Amygdala (tissue), 56 donors: ENCODE results near the gene PCF11.
A peak's percentile ranks its signal among the peaks of the same experiment; 100 is the strongest.

Experiments used
- DNase-seq, 56 donors: peaks; one replicate each; lab custom pipeline; 2025; lab: John Stamatoyannopoulos, UW

Gene PCF11

DNA sequence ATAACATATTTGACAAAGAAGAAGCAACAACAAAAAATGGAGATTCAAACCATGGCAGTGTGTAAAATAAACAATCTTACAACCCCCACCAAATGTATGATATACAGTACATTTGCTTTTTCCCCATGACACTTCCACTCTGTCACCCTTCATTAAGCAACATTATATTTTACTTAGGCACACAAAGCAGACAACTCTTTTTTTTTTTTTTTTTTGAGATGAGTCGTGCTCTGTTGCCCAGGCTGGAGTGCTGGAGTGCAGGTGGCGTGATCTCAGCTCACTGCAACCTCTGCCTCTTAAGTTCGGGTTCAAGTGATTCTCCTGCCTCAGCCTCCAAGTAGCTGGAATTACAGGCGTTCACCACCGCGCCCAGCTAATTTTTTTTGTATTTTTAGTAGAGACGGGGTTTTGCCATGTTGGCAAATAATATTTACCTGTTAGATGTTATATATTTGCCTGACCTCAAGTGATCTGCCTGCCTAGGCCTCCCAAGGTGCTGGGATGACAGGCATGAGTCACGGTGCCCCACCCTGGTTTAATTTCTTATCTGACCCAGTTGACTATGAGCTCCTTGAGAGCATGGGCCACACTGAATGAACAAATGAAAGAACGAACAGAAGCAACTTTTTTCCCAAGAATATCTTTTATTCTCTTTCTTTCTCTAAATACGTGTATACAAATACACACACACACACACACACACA is 5.5 kb upstream of the PCF11 start:
- no peak for DNase-seq

DNA sequence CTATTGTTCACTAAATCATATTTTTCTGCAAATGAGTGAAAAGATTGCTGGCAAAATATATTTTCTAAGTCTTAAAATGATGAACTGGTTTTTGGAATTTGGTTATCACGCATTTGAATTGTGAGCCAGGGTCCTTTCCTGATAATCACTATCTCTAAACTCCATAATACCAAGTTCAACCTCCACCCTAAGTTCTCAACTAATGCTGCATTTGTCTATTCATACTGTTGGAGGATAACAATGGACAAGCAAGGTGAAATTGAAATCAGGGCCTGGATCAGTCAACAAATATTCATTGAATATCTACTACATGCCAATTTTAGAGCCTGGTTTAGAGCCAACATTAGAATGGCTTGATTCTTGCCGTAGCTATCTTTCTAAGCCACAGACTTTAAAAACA is 4.7 kb upstream of the PCF11 start:
- DNase-seq, result no peak

DNA sequence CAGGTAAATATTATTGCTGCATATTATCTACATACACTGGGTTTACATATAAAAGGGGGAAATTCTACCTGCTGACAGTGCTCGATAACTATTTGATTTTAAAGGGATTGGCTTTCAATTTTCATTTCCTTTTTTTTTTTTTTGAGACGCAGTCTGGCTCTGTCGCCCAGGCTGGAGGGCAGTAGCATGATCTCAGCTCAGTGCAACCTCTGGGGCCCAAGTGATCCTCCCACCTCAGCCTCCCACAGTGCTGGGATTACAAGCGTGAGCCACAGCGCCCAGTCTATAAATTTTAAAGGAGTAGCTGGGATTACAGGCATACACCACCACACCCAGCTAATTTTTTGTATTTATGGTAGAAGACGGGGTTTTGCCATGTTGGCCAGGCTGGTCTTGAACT is 3.2 kb upstream of the PCF11 start:
- no peak for DNase-seq

DNA sequence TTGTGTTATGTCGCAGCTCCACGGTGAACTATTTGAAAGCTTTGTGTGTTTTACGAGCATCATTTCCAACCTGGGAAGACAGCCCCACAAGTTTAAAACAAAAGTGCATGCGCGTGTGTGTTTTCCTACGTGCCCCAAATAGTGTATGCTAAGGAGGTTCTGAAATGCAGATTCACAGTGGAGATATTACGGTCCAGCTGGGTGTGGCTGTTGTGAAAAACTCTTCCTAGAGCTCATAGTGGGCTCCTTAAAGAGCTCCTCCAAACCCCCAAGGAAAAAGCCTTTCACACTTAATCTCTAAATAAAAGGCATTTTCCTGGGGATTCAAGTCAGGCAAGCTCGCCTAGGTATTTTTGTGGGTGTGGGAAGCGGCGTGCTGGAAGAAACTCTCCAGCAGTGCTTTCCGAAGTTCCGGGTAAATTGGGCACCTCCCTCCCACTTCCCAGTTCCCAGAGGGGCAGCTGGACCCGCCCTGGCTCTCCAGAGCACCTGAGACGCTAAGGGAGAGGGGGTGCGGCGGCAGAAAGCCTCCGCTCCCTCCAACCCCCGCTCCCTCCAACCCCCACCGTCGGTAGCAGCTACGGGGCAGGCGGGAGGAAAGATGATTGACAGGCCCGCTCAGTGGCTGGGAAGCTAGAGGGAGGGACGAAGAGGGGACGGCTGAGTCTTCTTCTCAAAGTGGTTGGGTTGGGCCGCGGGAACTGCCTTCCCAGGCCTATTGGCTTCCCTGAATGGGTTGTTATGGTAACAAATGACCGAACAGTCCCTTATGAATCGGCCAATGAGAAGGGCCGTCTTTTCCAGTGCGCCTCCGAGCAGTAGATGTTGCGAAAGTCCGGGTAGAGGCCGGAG is 561 bp upstream of the PCF11 start:
- peak; percentile 69 to 100 (median 99) for DNase-seq

DNA sequence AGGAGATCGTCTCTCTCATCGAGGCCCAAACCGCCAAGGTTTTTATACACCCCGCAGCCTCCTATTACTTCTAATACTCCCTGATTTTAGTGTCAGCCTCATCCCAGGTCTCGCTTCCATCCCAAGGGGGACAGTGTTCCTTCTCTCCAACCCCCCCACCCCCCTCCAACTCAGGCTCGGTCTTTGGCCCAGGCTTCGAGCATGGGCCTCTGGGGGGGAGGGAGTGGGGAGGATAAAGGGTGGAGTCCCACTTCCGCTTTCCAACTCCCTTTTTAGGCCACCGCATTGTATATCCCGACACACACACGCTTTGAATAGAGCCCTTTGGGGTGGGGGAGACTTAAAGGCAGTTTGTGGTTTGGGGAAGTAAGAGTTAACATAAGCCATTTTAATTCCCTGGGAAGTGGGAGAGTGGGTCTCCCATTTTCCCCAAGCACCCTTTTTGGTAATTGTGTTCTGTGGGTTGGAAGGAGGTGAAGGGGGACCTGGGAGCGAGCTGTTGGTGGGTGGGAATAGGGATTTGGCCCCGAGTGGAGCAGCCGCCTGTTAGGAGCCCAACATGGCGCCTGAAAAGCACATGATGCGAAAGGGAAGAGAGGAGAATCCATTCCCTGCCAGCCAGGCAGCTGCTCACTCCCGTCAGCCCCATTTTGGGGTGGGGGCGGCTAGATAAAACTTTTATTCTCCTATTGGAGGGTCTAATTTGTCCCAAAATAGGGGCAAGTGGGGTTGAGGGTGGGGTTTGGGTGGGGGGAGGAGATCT is 844 bp downstream of the PCF11 start:
- peak in 55 of 56 donors; percentile 4 to 85 (median 50) for DNase-seq

DNA sequence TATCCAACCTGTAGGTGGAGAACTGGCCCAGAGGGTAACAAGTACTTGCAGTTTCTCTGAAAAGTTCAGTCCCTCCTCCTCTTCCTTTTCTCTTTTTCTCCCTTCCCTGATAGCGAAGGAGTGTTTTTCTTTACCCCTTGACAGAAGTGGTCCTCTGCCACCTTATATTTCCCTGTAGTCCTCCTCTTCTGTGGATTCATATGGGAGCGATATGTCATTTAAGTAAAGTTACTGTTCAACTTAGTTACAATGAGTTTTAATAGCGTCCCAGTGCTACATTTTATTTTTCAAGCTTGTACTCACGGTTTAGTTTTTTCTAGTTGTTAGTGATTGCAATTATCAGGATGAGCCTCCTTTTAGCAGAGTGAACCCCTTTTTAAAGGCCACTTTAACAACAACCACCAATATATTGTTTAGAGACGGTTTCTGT is 1.4 kb downstream of the PCF11 start:
- DNase-seq, result no peak

DNA sequence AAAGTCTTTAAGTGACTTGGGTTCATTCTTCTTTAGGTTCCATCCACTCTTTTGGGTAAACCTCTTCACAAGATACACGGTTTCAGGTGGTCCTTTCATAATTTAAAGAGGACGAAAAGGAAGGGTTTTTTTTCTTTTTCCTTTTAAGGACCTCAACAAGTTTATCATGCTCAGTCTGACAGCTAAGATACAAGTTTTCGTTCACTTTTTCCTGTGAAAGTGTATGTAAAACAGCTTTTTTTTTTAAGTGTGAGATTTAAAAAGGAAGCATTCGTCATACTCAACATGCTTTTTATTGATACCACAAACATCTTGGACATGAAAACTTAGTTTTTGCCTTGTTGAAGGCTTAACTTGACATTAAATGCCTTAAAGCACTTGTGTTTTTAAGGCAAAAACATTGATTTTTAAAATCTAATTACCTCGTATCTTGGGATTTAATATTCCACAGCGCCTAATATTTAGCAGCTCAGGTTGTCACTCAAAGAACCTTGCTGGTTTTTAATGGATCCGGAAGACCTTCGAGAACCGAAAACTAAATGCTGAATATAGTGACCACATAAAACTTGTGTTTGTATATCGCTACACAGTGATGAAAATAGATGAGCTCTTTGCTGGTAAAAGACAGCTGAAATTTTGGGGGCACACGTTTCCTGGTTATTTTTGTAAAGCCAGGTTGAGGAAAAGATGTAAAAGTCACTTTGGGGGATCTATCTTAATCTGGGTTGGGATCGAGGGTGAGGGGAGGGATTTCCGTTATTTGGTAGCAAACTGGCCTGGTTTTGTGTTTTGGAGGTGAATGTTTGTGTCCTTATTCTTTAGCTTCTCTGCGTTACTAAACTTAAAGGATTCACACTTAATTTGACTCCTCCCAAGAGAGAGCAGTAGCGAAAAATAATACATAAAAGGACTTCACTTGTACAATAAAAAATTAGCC is 2.3 kb downstream of the PCF11 start:
- DNase-seq, result no peak

DNA sequence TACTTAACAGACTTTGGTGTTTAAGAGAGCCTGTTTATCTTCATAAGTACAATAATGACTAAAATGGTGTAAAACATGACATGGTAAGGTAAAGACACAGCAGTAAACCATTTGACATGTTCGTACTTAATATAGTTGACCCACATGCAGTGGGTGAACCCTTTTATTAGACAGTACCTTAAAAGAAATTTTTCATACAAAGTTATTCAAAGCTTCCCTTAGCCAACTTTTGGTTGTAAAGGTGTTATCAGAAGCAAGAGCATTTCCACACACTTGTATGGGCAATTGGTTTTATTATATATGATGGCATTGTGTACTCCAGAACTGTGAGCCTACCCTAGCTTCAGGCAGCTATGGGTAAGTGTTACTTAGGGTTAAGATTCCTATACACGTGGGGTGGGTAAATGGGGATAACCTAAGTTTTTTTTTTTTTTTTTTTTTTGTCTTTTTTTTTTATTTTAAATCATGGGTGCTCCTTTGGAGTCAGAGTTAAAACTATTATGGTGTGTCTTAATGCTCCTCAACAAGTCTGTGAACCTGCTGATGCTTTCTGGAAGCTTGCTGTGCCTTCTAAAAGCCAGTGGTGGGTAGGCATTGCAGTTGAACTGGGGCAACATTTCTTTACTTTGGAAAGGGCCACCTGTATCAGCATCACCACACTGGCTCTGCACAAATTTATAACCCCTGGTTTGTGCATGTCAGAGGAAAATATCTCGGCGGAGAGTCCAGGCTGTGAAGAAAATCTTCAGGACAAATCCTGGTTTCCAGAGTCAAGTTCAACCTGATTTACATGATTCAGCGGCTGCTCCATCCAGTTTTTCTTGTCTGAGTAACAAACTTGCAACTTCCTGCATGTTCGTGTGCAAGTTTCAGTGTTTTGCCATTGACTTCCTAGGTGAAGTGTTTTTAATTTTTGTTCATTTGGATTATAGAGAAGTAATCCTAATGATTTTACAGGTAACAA is 3.3 kb downstream of the PCF11 start:
- no peak for DNase-seq

DNA sequence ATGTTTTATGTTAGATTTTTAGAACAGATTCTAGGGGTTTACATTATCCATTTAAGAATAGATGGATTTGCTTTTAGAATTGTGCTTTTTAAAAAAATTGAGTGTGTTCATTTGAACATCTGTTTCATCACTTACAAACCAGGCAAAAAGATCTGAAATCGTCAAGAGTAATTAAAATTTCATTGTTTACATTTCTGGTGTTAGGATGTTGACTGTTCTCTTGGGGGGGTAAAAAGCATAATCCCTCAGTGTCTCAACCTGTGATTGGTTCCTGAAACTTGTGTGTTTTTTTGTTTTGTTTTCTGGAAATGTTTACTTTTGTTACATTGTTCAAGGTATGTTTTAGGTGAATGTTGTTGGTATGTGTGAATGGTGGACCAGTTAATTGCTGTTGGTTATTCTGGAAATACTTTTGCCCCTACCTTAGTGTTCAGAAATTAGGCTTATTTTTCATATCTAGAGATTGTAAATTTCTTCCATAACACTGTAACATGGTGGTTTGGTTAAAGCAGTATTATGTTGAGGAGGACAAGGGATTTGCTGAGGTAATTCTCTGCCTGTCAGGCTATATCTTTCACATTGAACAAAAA is 4.8 kb downstream of the PCF11 start:
- no peak for DNase-seq

DNA sequence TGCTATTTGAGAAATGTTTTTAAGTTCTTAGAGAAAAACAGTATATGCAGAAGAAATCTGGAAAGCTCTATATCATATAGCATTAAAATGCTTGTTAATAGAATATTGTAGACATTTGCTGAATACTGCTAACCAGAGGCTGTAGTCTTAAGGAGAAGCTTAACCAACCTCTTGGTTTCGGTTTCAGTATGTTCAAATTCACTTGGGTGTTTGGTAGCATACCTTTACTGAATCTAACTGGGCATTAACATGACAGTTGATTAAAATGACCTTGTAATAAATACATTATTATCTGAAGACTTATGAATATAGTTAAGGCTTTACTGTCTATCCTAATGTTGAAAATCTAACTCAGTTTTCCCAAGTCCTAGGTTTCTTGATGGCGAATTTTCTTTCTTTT is 5.4 kb downstream of the PCF11 start:
- DNase-seq, result no peak

DNA sequence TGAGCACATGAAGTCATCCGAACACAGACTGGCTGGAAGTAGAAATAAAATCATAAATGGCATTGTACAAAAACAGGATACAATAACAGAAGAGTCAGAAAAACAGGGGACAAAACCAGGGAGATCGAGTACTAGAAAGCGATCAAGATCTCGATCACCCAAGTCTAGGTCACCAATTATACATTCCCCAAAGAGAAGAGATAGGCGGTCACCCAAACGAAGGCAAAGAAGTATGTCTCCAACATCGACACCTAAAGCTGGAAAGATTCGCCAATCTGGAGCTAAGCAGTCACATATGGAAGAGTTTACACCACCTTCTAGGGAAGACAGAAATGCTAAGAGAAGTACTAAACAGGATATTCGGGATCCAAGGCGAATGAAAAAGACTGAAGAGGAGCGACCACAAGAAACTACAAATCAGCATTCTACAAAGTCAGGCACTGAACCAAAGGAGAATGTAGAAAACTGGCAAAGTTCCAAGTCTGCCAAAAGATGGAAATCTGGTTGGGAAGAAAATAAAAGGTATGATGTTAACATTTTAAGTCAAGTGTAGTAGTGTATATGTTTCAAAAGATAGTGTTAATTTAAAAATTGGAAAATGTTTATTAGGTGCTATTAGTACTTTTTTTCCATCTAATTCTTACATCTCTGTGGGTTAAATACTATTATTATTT is 9.4 kb downstream of the PCF11 start:
- no peak for DNase-seq

DNA sequence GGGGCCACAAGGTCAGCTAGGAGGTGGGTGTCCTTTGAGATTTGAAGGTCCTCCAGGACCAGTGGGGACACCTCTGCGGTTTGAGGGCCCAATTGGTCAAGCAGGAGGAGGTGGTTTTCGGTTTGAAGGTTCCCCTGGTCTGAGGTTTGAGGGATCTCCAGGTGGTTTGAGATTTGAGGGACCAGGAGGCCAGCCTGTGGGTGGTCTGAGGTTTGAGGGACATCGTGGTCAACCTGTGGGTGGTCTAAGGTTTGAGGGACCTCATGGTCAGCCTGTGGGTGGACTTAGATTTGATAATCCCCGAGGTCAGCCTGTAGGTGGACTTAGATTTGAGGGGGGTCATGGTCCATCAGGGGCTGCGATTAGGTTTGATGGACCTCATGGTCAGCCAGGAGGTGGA is 11.8 kb downstream of the PCF11 start:
- DNase-seq, result no peak

DNA sequence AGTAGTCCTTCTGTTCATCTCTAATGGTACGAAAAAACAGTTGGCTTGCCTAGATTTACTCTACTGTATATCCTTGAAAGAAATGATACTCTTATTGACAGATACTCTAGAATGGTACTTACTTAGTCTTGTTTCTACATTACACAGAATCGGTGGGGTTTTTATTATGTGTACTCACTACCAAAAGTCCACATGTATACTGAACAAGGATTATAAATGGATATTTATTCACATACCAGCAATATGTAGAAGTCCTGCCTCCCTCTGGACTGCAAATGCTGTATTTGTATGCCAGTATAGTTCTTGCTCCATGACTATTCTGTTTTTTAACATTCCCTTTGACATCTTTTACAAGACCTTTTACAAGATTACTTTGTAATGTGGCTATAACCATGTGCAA is 13.9 kb downstream of the PCF11 start:
- DNase-seq, result no peak

DNA sequence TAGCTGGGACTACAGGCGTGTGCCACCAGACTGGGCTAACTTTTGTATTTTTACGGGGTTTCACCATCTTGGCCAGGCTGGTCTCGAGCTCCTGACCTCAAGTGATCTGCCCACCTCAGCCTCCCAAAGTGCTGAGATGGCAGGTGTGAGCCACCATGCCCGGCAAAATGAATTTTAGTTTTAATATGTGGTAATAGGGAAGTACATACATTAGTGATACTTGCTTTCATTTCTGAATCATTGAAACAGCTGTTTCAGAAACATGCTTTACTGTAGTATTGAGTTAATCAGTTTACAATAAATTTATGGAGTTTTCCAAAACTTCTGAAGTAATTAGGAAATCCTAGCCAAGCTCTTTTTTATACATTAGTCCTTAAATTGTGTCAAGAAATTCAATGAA is 15.6 kb downstream of the PCF11 start:
- no peak for DNase-seq

DNA sequence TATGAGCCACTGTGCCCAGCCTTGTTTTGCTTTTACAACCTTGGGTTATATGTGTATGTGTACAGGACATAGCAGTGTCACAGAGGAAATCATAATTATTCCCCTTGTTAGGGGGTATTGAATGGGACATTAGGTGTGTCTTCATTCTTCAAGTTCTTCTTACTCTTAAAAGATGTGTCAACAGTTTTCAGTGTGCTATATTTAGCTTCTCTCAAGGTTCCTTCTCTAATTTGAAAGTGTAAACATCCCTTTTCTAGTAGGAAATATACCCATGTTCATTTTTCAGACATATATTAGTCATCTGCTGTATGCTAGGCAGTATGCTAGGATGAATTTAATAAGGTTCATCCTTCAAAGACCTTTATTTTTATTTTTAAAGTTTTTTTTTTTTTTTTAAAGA is 17.1 kb downstream of the PCF11 start:
- no peak for DNase-seq

DNA sequence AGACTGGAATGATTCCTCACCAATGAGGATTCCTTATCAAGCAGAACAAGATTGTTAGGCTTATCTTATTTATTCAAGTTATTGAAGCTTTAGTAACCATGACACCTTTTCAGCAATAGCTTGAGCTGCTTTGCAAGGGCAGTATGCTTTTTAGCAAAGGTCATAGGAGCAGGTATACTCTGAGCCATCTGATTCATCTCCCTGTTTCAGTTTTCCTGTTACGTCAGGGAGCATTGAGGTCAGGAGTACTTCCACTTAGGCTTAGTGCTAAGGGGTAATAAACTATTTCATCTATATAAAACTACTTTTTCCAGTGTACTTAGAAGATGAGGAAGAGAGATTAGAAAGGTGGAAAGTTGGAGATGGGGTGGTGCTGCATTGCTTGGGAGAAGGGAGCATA is 18.9 kb downstream of the PCF11 start:
- no peak for DNase-seq

DNA sequence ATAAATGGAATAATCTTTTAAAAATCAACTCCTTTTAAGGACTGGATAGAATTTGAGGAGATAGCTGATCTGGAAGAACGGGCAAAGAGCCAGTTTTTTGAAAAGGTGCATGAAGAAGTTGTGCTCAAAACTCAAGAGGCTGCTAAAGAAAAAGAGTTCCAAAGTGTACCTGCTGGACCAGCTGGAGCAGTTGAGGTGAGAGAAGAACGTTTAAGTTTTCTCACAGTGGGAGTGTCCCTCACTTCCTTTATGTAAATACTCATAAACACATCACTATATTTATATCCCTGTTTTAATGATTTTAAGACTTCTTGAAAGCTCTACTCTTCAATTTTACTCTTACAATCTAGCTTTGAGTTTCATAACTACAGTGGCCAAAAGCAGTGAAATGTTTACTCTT is 24.9 kb downstream of the PCF11 start:
- no peak for DNase-seq

DNA sequence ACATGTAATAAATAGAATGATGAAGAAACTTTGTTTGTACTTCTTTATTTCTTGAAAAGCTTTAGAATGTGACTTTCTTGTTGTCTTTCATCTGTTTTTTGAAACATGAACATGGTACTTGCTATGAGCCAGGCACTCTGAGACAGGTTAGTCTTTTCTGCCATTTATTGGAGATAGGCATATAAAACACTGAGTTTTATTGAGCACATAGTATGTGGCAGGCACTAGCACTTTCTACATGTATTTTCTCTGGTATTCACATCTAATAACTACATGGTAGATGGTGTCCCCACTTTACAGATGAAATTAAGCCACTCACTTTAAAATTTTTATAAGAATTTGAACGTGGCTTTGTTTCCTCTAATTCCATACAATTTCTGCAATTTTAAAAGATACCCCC is 28.8 kb downstream of the PCF11 start:
- no peak for DNase-seq
